GM12874 (cell line): ENCODE data around the gene PNPLA2.

Experiments
- CTCF ChIP-seq: IDR thresholded peaks from 2 replicates; pipeline ENCODE4 v1.5.1; 2011; ENCODE audit warnings: low read depth, mild to moderate bottlenecking, control low read depth, low read length, moderate library complexity; ENCODE audit not compliant: insufficient read depth

The PNPLA2 gene

GRCh38 chr11:862696-863022 is 43.9 kb downstream of the PNPLA2 start:
- no peak for TF ChIP-seq CTCF

- TF ChIP-seq CTCF, result no peak
Observed at GRCh38 chr11:863023-863909, 44.6 kb downstream of the PNPLA2 start.

GRCh38 chr11:863910-864827 is 45.5 kb downstream of the PNPLA2 start:
- TF ChIP-seq CTCF, result no peak

GRCh38 chr11:864898-865297 is 46.2 kb downstream of the PNPLA2 start:
- no peak for TF ChIP-seq CTCF

GRCh38 chr11:865462-866430 is 47.0 kb downstream of the PNPLA2 start:
- no peak for TF ChIP-seq CTCF

- TF ChIP-seq CTCF, result no peak
Observed at GRCh38 chr11:866481-866880, 47.8 kb downstream of the PNPLA2 start.
